Fibroblast of villous mesenchyme (primary cell): ENCODE data around the gene PCDH15. TPM values are rescaled to one million over a fixed set of nuclear protein-coding genes. Genes with fewer than 3 reads are reported as not detected.
A peak's percentile ranks its signal among the peaks of the same experiment; 100 is the strongest.

Experiments
- DNase-seq: peaks from one replicate; pipeline ENCODE4 v3.0.0-alpha.2; 2010; ENCODE audit warnings: low read depth
- H3K4me3 ChIP-seq: 2 replicates; pipeline ENCODE4 v1.5.1; 2011; ENCODE audit warnings: low read depth, mild to moderate bottlenecking, low read length
- CTCF ChIP-seq: IDR thresholded peaks from 2 replicates; pipeline ENCODE4 v1.5.1; 2012; ENCODE audit warnings: low read depth, mild to moderate bottlenecking, low read length; ENCODE audit not compliant: insufficient read depth
- total RNA-seq: library from RNA; depleted of rRNA; stranded (reverse); fragments of >200 nt; gene quantifications from 2 replicates; pipeline ENCODE4 v1.2.3, GENCODE V29; 2012

PCDH15 gene
- total RNA-seq, 1 donor = not detected

- H3K4me3 ChIP-seq = no peak overlapping the region
- no peak for TF ChIP-seq CTCF
- DNase-seq = peak; percentile 1
Observed at GRCh38 chr10:53886325-53887300, 914.4 kb downstream of the PCDH15 start.

- no peak for DNase-seq
- no peak overlapping the region for H3K4me3 ChIP-seq
- no peak for TF ChIP-seq CTCF
Observed at GRCh38 chr10:53864846-53865245, 936.2 kb downstream of the PCDH15 start.

GRCh38 chr10:53852450-53853175 is 948.4 kb downstream of the PCDH15 start:
- no peak for TF ChIP-seq CTCF
- DNase-seq = no peak
- no peak overlapping the region for H3K4me3 ChIP-seq

GRCh38 chr10:53846809-53847208 is 954.2 kb downstream of the PCDH15 start:
- no peak for TF ChIP-seq CTCF
- no peak overlapping the region for H3K4me3 ChIP-seq
- no peak for DNase-seq

DNA sequence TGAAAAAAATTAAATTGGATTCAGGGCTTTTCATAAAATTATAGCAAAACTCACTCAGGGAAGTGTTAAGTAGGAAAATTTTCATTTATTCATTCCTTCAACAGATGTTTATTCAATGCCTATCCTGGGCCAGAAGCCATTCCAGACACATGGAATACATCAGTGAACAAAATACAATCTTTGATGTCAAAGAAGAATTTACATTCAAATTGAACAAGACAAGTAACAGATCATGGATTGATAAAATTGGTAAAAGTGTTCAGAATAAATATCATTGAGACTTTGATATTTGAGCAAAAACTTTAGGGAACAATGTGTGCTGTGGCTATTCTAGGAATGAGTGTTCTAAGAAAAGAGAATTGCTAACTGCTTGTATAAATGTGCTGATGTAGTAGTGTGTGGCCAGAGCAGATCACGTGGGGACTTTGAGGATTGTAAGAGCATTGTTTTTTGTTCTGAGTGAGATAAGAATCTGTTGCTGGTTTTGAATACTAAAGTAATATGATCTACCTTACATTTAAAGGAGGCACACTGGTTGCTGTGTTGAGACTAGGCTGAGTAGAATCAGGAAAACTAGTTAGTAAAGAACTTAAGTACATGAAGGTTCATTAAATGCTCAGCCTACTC is 957.2 kb downstream of the PCDH15 start:
- no peak for TF ChIP-seq CTCF
- no peak overlapping the region for H3K4me3 ChIP-seq
- no peak for DNase-seq

- no peak overlapping the region for H3K4me3 ChIP-seq
- TF ChIP-seq CTCF = no peak
- DNase-seq = no peak
Observed at GRCh38 chr10:53841483-53842145, 959.4 kb downstream of the PCDH15 start.
